Iris pigment epithelial cell (primary cell): ENCODE results near the gene UST.

Experiments
- DNase-seq: peaks from one replicate; pipeline ENCODE4 v3.0.0-alpha.2; 2011; ENCODE audit warnings: low read depth

UST gene

DNA sequence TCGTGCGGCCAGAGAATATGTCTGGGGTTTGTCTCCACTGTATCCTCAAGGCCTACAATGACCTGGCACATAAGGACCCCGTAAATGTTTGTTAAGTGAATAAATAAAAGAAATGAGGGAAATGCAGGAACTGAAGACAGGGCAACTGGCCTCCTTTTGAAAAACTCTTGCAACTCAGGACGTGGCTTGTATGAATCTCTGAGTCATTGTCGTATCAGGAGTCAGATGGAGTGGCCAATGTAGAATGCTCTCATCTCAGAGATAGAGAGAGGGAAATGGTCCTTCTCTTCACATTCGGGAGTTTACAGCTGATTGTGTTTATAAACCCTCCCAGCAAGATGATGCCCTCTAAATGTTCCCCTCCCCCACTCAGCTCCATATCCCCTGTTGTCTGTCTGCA, 57.1 kb downstream of the UST start:
- DNase-seq: peak; percentile 17

DNA sequence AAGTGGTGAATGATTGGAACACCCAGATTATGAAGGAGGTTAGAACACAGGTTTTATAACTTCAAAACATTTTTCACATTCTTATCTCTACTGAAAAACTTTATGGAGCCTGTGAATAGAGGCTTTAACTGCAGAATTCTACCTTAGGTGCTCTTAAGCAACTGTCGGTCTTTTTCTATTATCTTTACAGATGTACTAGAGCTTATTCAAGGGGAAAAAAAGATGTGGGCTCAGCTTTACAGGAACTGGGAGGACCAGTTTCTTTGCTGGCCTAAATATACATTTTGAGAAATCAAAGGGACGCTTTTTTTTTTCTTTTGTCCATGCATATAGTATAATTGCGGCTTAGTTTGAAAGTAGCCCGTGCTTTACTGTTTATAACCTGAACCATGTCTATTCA, 58.9 kb downstream of the UST start:
- DNase-seq: no peak

DNA sequence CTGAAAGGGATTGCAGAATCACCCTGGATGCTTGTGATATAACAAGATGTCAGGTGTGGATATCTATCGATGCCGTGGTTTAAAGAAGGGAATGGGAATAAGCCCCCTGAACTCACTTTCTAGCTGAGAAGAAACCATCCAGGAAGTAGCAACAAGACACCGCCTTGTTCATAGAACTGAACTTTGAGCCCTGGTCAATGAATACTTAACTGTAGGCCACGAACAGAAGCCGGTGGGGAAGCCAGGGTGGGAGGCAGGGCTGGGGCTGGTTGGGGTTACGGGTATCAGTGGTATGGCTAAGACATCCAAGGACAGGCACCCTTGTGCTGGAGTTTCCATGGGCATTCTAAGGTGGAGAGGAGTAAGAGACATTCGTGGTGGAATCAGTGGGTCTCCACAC, 61.0 kb downstream of the UST start:
- DNase-seq: no peak

DNA sequence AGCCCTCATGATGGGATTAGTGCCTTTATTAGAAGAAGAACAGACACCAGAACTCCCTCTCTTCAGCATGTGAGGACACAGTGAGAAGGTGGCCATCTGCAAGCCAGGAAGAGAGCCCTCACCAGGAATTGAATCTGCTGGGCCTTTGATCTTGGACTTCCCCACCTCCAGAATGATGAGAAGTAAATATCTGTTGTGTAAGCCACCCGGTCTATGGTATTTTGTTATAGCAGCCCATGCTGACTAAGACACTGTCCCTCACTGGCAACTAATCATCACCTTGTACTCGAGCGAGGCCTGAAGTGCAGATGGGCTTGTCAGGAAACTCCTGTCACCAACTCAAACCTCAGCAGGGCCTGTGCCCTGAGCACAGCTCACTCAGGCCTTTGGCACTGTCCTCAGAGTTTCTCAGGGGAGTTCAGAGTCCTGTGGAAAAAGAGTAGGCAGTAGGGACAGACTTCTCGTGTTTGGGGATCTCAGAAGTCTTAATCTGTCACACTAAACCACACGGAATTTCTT, 62.0 kb downstream of the UST start:
- DNase-seq: no peak

DNA sequence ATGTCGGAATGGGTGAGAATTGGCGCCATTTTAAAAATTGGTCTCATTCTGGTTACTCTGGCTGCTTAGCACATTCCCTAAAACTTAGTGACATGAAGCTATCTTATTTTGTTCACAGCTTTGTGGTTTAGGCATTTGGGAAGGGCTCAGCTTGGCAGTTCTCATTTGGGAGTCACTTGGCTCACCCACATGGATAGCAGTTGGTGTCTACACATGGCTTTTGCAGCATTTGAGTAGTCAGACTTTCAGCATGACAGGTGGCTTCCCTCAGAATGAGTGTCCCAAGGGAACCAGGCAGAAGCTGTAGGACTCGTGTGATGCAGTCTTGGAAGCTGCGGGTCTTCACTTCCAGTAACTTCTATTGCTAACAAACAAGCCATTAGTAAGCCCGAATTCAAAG, 64.6 kb downstream of the UST start:
- no peak for DNase-seq

DNA sequence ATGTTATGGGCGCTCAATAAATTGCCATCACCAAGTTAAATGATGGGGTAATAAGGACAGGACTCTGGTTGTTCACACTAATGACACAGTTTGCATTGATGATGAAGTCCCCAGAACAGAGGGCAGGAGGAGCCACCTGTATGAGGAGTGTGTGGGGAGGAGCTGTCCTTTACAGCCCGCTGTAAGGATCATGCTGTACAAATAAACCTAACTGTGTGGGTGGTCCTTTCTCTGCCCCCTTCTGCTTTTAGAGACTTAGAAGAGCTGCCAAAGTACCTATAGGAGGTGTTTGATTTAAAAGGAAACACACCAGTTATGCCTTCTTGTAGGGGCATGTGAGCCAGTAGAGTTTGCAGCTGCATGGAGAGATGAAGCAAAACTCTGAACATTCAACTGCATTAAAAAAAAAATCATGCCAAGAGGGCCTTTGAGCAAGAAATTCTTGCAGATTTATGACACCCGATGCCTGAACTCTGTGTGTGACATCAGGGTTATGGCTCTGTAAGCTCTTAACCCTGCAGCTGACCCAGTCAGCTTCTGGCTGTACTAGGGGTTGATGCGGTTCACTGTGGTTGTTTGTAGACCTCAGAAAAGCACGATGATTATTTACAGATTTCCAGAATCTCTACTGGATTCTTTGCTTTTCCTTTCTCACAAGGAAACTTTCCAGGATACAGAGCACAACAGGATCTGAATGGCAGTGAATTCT, 67.4 kb downstream of the UST start:
- no peak for DNase-seq

DNA sequence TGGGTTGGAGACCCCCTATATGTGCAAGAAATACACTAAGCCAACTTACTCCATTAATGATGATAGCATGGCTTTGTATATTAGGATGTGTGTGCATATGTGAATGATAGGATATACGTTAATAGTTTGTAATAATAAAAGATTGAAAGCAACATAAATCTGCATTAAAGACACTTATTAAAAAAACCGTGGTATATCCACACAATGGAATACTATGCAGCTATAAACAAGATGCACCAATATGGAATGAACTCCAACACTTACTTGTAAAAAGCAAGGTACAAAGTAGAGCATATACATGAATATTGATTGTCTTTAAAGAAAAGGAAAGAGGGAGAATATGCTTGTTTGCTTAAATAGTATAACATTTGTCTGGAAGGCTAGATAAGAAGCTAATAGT, 68.0 kb downstream of the UST start:
- no peak for DNase-seq

DNA sequence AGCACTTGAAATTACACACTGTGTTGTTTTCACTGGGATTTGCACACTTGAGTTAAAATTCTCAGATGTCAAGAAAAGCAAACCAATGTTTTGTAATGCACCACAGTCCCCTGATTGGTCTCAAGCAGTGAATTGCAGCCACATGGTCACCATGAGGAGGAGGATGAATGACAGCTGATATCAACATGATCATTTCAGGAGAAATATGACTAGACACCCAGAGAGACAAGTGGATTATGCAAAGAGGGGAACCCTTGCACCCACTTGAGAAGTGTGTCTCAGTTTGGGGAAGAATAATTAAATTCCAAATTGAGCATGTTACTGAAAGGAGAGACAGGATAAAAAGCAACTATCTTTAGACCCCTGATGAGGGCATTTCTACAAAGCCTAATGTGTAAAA, 69.3 kb downstream of the UST start:
- DNase-seq: no peak

DNA sequence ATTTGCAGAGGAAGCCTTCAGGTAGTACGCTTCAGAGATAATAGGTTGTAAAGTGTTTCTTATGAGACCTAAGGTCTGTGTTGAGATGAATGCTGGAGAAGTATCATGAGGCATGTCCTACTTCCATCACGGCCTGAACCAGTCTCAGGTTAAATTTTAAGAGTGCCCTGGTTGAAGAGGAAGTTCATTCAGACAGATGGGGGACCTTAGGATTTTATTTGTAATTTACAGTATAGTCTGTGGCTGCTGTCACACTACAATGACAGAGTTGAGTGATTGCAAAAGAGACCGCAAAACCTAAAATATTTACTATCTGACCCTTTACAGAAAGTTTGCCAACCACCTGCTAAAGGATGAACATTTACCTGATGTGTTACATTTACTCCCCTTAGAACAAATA, 70.9 kb downstream of the UST start:
- no peak for DNase-seq

DNA sequence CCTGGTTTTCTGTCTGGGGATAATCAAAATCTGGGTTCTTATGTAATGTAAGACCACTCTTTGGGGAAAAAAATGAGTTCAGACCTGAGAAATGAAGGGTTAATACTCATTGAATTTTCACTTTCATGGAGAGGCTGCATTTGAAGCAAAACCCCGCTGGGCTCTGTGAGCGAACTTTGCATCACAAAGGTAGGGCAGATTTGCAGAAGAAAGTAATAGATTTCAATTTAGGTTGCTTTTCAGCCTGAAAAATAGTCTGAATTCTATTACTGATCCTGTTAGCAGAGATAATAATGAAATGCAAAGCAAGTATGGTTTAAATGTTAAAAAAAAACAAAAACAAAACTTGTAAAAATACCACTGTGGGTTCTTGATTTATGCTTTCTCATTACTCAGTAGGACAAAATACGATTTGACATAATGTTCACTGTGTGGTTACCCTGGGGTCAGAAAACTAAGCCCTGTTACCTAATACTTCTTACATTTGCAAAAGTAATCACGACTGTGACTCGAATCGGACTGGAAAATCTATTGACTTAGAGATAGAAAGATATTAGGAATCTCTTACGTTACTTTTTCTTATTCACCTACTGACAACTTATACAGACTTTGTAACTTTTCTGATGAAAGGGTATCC, 72.2 kb downstream of the UST start:
- DNase-seq: peak; percentile 84

DNA sequence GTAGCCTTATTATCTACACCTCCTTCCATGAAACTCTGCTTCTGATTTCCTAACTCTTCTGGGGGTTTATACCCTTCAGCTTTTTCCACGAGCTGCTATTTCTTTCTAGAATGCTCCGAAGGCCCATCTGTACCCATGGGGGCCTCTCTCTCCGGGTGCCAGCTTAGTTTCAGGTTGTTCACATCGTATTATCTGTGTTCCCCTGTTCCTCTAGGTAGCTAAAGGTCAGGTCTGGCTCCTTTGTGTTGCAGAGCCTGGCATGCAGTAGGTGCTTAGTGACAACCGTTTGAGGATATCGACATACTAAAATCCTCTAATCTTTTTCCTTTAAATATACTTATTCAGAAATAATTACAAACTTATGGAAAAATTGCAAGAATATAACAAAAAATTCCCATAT, 73.0 kb downstream of the UST start:
- no peak for DNase-seq

DNA sequence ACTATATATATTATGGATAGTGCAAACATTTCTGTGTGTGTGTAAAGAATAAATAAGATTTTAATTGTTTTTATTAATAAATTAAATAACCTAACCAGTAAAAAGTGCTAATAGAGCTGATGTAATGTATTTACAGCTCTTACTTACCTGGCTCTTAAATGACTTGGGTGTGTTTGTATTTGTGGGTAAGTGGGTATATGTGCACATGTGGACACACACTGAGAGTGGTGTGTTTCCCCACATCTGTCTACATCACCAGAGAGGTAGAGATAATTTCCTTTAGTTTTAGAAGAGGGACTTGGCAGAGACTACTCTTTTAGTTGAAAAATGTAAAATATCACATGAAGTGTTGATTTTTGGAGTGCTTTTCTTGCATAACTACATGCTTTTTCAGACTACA, 76.0 kb downstream of the UST start:
- no peak for DNase-seq

DNA sequence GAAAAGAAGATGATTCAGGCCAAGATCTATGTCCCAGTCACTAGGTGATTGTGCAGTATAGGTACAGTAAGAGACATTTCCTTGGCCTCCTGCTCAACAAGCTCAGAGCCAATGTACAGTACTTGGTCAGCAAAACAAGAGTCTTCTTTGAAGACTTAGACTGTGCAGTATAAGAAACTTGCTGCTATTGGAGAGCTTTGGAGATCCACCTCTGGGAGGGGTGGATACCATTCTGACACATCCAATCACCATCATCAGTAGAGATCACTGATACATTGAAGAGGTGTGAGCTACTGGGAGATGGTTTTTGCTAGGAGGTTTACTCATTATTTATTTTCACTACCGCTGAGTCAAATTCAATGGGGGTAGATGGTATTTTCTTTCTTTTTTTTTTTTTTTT, 77.5 kb downstream of the UST start:
- DNase-seq: no peak

DNA sequence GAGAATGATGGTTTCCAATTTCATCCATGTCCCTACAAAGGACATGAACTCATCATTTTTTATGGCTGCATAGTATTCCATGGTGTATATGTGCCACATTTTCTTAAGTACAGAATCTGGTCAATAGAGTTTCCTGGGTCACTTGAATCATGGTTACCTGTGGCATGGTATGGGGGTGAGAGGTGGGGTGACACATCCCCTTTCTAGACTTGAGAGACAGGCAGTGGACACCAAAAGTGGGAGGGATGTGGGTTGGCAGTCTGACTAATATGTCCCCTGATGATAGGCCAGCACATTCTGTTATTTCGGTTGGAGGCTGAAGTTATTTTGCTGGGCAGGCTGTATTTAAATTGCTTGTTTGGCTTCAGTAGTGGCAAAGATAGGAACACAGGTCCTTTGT, 78.1 kb downstream of the UST start:
- DNase-seq: no peak

DNA sequence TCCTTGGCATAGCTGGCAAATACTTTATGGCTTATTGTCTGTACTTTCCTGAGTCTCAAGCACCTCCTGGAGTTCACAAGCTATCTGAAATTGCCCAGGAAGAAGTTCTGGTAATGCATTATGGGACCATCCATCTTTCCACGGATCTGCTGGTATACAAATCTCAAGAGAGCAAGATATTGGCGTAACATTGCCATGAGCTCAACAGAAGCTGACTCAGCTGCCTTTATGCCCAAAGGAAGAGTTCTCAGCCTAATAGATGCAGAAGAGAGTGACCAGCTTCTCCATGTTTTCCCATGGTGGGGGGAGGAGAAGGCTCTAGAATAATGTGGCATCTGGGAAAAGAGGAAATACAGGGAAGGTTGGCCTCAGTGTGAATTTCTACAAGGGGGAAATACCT, 78.7 kb downstream of the UST start:
- DNase-seq: no peak

DNA sequence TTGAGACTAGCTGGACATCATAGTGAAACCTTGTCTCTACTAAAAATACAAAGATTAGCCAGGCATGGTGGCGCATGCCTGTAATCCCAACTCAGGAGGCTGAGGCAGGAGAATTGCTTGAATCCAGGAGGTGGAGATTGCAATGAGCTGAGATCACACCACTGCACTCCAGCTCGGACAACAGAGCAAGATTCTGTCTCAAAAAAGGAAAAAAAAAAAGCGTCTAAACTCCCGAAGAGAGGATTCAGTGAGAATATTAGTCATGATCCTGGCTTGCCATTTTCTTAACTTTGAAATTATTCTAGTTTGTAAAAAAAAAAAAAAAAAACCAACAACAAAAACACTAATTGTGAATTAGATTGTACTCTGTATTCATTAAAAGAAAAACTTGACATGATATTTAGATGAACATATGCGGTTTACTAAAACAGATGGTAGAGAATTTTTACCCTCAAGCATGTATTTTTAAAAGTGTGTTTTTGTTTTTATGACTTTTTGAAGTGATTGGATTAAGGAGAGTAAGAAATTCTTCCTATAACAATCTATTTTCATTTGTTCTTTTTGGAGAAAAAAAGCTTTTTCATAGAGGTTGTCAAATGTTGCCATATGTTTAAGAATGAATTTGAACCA, 80.7 kb downstream of the UST start:
- DNase-seq: no peak

DNA sequence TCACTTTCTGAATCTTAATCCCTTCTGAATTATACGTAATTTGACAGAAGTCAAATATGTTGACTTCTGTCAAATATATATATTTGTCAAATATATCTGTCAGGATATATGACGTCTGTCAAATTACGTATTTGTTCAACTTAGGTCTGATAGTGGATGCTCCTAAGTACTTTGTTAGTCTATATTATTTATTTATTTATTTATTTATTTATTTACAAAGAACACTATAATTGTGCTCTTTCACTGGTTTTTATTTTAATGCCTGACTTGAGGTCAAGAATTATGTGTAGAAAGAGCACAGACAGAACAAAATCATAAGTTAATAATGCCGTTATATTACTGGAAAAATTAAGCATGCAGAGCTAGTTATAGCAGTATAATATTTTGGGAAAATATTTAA, 81.2 kb downstream of the UST start:
- DNase-seq: no peak

DNA sequence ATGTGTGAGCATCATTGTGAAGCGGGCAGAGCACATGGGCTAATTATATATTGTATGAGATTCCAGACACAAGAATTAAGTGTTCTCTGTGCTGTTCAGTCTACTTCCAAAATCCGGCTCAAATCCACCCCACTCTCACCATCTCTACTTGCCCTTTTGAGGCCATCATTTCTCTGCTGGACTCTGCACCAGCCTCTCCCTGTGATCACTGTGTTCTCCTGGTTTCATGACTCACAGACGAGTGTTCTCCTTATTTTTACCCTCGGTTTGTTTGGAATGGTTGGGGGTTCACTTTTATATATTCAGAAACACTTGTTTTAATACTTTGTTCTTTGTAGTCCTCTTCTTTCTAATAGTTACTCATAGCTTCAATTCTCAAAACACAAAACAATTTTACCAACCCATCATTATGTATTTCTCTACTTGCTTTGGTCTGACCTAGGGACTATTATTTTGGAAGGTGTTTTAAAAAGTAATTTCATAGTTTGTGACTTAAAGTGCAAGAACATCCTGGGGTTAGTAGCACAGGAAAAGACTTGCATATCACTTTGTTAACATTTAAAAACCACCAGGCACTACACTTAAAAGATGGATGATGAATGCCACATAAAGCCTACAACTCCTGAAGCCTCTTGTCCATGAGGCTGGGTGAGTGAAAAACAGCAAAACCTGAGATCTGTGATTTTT, 82.7 kb downstream of the UST start:
- no peak for DNase-seq

DNA sequence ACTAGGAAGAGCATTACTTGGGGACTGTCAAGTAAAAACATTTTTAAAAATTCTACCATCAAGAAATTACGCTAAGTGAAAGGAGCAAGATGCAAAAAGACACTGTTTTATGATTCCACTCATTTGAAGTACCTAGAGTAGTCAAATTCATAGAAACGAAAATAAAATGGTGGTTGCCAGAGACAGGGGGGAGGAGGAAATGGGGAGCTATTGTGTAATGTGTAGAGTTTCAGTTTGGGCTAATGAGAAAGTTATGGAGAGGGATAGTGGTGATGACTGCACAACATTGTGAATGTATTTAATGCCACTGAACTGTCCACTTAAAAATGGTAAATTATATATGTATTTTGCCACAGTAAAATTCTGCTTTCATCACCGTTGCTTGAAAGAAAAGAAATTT, 83.8 kb downstream of the UST start:
- DNase-seq: no peak

DNA sequence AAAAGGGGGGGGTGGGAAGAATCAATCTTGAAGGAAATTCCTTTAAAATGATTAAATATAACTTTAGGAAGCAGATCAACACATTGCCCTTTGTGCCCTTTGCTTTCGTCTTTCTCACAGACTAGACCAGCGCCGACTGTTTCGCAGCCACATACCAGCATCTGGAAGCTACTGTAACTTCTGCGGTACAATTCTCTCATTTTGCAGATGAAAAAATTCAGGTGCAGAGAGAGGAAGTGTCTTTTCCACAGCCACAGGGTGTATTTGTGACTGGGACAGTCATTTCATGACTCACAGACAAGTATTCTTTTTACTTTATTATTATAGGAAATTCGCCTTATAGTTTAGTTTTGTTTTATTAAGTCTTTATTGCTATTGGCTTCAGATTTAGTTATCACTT, 84.2 kb downstream of the UST start:
- DNase-seq: no peak

DNA sequence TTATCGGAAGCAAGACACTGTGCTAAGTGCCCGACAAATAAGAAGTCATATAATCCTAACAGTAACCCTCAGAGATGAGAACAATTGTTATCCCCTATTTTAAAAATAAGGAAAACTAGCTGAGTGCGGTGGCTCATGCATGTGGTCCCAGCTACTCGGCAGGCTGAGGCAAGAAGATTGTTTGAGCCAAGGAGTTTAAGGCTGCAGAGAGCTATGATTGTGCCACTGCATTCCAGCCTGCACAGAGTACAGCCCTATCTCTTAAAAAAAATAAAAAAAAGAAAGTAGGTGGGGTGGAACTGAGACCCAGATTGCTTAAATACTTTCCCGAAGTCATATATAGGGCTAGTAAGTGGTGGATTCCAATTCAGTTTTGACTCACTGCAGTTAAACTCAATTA, 84.7 kb downstream of the UST start:
- peak; percentile 51 for DNase-seq

DNA sequence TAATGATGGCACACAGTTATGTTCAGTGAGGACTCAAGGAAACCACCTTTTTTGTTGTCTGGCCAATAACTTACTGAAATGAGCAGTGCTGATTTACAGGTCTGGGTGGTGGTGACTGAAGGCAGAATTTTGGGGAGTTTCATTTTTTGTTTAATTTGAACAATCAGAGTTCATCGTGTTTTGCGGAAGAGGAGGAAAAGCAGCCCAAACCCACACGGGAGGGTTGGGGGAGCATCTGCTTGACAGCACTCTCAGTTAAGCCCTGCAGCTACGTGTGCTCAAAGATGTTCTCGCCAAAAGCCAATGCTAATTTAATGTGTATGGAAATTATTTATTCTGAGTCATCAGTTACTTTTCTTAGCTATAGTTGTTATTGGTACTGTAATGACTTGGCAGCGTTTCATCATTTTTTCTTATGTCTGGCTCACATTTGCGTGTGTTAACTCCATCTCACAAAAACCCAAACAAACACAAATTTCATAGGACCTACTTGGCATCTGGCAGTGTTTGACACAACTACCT, 89.2 kb downstream of the UST start:
- peak; percentile 77 for DNase-seq

DNA sequence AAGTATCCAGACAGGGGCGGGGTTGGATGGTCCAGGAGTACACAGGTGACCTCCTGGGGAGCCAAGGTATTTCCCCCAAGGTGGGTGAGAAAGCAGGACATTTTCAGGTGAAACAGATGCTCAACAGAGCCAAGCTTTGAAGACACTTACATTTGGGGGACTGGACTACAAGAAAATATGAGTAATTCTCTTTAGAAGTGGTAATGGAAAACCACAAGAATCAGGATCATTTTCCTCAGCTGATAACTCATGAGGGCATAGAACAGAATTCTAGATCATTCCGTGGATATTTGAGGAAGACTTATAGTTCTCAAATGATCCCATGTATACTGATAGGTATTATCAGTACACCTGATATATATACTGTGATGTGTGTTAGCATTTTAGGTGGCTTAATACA, 89.9 kb downstream of the UST start:
- no peak for DNase-seq
